Lower leg skin (tissue), 4 donors: ENCODE data around the gene ADM5. TPM values are rescaled to one million over a fixed set of nuclear protein-coding genes. Genes with fewer than 3 reads are reported as not detected.

ENCODE experiments used
- DNase-seq, 2 donors: peaks; one replicate each; pipeline ENCODE4 v3.0.0-alpha.2; 2019; ENCODE audit warnings: low spot score in 2 of 2
- H3K4me3 ChIP-seq: fragments of 200-600 bp; sonication (generic); 2 replicates; pipeline ENCODE4 v1.5.1; 2017; ENCODE audit warnings: mild to moderate bottlenecking, low read depth; ENCODE audit not compliant: poor library complexity, severe bottlenecking
- POLR2A ChIP-seq, 2 donors: fragments of 450-650 bp; IDR thresholded peaks; one replicate each; pipeline ENCODE4 v1.6.1; 2016 to 2017; ENCODE audit warnings: antibody characterized with exemption in 2 of 2, mild to moderate bottlenecking in 1 of 2, moderate library complexity in 1 of 2
- WGBS, 2 donors: methylation state at CpG; one replicate each; pipeline ENCODE4 v1.1.5; 2018; 5-methylcytosine and 5-hydroxymethylcytosine counted together
- intact Hi-C: fragments of 100-400 bp; cut with DNase I; formaldehyde crosslinking; loops from one replicate; pipeline ENCODE4 v1.15.0; 2023; ENCODE audit warnings: low total_unique reads
- total RNA-seq, 4 donors: library from RNA; depleted of rRNA; stranded (reverse); fragments of >200 nt; gene quantifications; one replicate each; pipeline ENCODE4 v1.1.0, GENCODE V29; 2016
- TF ChIP-seq, protein P1 (sequence below), 3 donors: fragments of 450-650 bp; IDR thresholded peaks; one replicate each; pipeline ENCODE4 v1.5.1; 2016; ENCODE audit warnings: antibody characterized with exemption in 3 of 3, mild to moderate bottlenecking in 3 of 3, moderate library complexity in 2 of 3

Gene ADM5, protein sequence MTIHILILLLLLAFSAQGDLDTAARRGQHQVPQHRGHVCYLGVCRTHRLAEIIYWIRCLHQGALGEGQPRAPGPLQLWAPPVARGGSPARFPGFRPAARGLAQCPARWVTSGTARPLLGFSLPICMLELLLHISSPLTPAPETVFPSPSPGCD
- total RNA-seq: 1 to 10 TPM in 3 of 4 donors, under 1 TPM in 1; 0.49 to 3.7 (median 3.5) TPM

DNA sequence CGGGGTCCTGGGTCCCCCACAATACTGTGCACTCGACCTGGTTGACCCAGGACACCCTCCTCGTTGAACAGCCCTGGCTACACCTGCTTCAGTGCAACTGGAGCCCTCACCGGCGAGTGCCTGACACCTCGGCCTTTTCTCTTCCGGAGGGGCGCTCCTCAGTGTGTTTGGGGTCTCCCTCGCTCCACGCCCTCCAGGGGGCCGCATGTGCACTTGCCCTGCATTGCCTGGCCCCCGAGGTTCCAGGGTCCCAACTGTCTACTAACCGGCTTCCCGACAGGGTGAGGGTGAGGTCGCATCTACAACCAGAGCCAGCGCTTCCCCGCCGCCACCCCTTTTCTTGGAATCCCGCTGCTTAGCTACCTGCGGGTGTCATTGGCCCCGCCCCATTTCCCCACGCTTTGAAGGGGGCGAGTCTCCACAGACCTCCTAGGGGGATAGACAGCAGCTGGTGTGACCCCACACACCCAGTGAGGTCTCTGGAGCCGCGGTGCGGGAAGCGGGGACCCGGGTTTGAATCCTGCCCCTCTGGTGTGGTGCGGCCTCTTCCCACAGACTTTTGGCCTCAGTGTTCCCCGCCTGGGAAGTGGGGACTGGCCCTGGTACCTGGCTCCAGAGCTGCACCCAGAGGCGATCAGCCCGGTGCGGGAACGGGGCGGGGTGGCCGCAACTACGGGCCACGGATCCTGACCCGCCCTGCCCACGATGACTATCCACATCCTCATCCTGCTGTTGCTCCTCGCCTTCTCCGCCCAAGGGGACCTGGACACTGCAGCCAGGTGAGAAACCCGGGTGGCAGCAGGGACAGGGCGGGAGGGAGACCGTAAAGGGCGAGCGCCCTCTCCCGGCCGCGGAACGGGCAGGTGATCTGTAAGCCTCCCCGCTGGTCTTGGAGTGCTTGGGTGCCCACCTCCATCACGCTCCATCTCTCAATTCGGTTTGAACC is at the start of gene ADM5:
Gene ADM5 (plus strand): TSS at position 462 of the 946 bp plus-strand sequence. CDS start 244 bp downstream, at position 706.
- TF ChIP-seq, protein P1, sequence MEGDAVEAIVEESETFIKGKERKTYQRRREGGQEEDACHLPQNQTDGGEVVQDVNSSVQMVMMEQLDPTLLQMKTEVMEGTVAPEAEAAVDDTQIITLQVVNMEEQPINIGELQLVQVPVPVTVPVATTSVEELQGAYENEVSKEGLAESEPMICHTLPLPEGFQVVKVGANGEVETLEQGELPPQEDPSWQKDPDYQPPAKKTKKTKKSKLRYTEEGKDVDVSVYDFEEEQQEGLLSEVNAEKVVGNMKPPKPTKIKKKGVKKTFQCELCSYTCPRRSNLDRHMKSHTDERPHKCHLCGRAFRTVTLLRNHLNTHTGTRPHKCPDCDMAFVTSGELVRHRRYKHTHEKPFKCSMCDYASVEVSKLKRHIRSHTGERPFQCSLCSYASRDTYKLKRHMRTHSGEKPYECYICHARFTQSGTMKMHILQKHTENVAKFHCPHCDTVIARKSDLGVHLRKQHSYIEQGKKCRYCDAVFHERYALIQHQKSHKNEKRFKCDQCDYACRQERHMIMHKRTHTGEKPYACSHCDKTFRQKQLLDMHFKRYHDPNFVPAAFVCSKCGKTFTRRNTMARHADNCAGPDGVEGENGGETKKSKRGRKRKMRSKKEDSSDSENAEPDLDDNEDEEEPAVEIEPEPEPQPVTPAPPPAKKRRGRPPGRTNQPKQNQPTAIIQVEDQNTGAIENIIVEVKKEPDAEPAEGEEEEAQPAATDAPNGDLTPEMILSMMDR (IDR thresholded peaks at IDR 0.05): no peak
- TF ChIP-seq POLR2A (IDR thresholded peaks at IDR 0.05): no peak
- peak within 1 kb of the TSS; percentile 34 for H3K4me3 ChIP-seq
- DNase-seq: peak in 1 of 2 donors; percentile 91
- intact Hi-C loops: no loop called here
- 28% methylated on average over 41 to 43 of the region's 54 CpGs for WGBS, 2 donors

DNA sequence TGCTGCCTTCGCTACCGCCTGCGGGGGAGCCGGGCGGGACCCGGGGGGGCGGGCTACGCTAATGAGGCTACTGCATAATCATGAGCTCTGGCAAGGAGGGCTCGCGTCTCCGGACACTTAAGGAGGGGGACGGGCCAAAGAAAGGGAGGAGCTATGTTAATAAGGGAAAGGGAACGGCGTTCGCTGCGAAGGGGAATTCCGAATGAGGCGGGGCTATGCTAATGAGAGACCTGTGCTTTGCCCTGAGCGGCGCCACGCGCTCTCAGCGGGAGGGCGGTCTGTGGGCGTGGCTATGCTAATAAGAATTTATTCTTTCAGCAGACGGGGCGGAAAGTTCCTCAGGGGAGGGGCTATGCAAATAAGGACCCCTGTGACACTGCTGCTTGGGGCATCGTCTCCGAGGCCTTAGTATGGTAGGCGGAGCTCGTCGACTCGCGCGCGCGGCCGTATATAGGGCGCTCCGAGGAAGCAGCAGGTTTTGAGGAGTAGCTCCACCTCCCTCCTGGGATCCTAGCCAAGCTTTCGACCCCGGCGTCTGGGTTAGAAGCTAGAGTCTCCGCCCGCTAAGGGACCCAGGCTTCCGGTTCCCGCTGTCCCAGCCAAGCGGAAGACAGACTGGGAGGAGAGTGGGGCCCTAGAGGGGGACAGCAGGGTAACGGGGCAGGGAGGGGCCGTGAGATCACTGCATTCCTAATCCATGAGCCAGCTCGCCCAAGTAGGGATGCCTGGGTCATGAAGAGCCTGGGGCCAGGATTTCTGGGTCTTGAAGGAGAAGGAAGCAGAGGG is 49.1 kb upstream of the ADM5 start, which contains the start of gene RRAS:
Gene RRAS (minus strand): TSS at position 31 of the 786 bp plus-strand sequence. CDS start 45 bp downstream, outside the sequence.
- peak; percentile 100 for DNase-seq
- peak within 1 kb of the TSS; percentile 32 for H3K4me3 ChIP-seq
- no peak for TF ChIP-seq POLR2A (IDR thresholded peaks at IDR 0.05)
- TF ChIP-seq, protein P1 (IDR thresholded peaks at IDR 0.05): no peak
- intact Hi-C loops: no loop called here
- WGBS, 2 donors: 0 to 1% methylated on average over 50 to 51 of the region's 51 CpGs

DNA sequence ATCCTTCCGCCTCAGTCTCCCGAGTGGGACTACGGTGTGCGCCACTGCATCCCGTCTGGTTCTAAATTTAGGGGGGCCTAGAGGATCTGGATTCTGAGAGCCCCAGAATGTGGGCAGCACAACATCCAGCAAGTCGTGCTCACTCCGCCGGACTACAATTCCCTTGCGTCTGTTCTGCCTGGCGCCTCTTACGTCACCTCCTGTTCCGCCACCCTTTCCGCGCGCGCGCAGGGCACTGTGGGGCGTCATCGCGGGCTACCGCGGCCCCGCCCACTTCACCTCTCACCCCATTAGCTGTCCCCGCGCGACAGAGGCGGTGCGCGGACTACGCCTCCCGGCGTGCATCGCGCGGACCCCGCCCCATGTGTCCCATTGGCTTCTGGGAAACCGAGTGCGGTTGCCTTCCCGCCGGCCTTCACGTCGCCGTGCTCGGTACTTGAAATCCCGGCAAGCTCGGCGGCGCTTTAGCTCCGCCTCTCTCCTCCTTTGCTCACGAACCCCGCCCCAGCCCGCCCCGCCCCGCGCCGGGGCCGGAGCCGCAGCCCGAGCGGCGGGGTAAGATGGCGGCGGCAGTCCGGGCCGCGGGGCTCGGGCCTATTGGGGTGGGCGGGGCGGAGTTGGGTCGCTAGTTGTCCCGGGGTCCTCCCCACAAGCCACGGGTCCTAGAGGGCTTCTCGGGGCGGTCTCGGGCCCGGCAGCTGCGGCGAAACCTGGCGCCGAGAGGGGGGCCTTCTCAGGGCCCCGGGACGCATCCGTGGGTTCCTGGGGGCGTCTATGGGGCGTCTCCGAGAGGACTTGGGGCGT is 47.5 kb upstream of the ADM5 start, which contains the start of gene SCAF1:
Gene SCAF1 (plus strand): TSS at position 522 of the 804 bp plus-strand sequence. CDS start 2,818 bp downstream, outside the sequence.
- peak within 1 kb of the TSS; percentile 97 for H3K4me3 ChIP-seq
- intact Hi-C loops: no loop called here
- TF ChIP-seq POLR2A (IDR thresholded peaks at IDR 0.05): peak in 1 of 2 donors; percentile 66
- TF ChIP-seq, protein P1 (IDR thresholded peaks at IDR 0.05): no peak
- peak; percentile 99 to 100 for DNase-seq
- WGBS, 2 donors: 1% methylated on average over 48 to 50 of the region's 87 CpGs

DNA sequence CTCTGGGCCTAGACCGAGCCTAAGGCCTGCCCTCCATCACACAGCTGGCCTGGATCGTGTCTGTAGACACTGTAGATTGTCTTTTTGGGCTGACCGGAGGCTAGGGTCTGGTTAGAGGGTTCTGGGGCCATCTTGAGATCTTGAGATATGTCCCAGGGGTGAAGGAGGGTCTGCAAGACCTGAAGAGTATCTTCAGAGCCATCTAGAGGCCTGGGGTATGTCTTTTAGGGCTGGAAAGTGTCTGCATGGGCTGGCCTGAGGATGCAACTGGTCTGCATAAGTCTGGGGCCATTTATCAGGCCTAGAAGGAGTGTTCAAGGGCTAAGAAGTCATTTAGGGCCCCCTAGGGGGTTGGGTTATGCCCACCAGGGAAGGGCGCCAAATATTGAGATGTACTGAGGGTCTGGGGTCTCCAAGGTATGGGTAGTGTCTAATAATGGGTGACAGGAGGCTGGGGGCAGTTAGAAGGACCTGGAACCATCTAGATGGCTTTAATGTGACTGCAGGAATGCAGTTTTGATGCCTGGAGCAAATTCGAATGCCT is 46.8 kb upstream of the ADM5 start:
- peak overlapping the region; percentile 97 for H3K4me3 ChIP-seq
- no peak for DNase-seq
- intact Hi-C loops: no loop called here
- 3 to 7% methylated on average over 5 of the region's 5 CpGs for WGBS, 2 donors
- TF ChIP-seq, protein P1 (IDR thresholded peaks at IDR 0.05): no peak
- no peak for TF ChIP-seq POLR2A (IDR thresholded peaks at IDR 0.05)
